ENCODE data around the gene ANO10. TPM values are rescaled to one million over a fixed set of nuclear protein-coding genes. Genes with fewer than 3 reads are reported as not detected.

Gene ANO10
- total RNA-seq, 2 experiments from 2014 or later = 8.4 to 8.5 TPM

GRCh38 chr3:43319376-43319775, 302.4 kb downstream of the ANO10 start:
- no peak for DNase-seq
- ChIA-PET CTCF (no interaction called here), POLR2A (no interaction called here)
- peaks cover 71% of the 10 kb centered on the region for H3K4me1 Mint-ChIP-seq (ENCODE audit: low read depth)
- intact Hi-C loops (cut with micrococcal nuclease) = no loop called here
- no peak overlapping the region for H3K4me3 Mint-ChIP-seq
- peaks cover 3% of the 10 kb centered on the region for H3K36me3 Mint-ChIP-seq
- no peaks in the 10 kb centered on the region for H3K27me3 Mint-ChIP-seq
- H3K9me3 Mint-ChIP-seq = no peaks in the 10 kb centered on the region
- no peak overlapping the region for H3K27ac Mint-ChIP-seq

DNA sequence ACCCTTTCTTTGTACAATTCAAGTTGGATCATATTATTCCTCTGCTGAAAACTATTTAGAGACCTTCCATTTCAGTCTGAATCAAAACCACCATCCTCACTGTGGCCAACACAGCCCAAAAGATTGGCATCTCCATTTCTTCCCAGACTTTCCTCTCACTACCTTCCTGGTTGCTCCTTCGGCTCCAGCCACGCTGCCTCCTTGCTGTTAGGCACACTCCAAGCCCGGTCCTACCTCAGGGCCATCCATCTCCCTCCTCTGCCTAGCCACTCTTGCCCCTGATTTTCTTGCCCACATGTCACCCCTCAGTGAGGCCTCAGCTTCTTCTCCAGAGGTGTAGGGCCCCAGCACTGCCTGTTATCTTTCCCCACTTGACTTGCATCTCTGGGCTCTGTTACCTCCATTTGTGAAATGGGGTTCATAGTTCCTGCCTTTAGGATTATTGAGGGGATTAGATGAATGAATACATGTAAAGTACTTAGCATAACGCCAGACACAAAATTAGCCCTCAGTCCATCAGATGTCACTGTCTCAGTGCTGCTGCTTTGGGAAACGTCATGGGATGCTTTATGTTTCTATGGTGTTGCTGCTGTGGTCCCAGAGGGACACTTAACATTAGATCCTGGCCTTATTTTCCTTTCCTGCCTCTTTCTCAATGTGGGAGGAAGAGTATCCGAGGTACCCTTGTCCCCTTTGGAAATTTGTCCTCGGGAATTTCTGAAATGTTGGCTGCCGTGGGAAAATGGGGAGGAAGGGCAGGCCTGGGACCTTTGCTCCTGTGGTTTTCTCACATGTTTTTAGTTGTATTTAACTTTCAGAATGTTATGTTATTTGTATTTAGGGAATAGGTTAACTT, 304.1 kb downstream of the ANO10 start:
- H3K4me1 Mint-ChIP-seq (ENCODE audit: low read depth) = peaks cover 68% of the 10 kb centered on the region
- CTCF ChIA-PET = interaction anchor here (1.0 kb wide), 1 partner anchor 17 kb away, joined by 3 read pairs; no protein-coding TSS in a partner anchor
- no peaks in the 10 kb centered on the region for H3K9me3 Mint-ChIP-seq
- no peak overlapping the region for H3K27ac Mint-ChIP-seq
- H3K4me3 Mint-ChIP-seq = no peak overlapping the region
- no peaks in the 10 kb centered on the region for H3K27me3 Mint-ChIP-seq
- DNase-seq = no peak
- peaks cover 7% of the 10 kb centered on the region for H3K36me3 Mint-ChIP-seq
- intact Hi-C loops (cut with micrococcal nuclease) = no loop called here
- POLR2A ChIA-PET = interaction anchor here (0.6 kb wide), 1 partner anchor 1751 kb away, joined by 3 read pairs; no protein-coding TSS in a partner anchor

- CTCF ChIA-PET = no interaction called here
- intact Hi-C loops (cut with micrococcal nuclease) = no loop called here
These were observed 304.9 kb downstream of the ANO10 start for GRCh38 chr3:43316783-43317460.

More at GRCh38 chr3:43316783-43317460, 304.9 kb downstream of the ANO10 start:
- H3K4me1 Mint-ChIP-seq (ENCODE audit: low read depth) = peaks cover 67% of the 10 kb centered on the region
- POLR2A ChIA-PET = interaction anchor here (0.5 kb wide), 1 partner anchor 541 kb away, joined by 6 read pairs; no protein-coding TSS in a partner anchor
- H3K27ac Mint-ChIP-seq = peak overlapping the region; percentile 16
- H3K4me3 Mint-ChIP-seq = no peak overlapping the region
- no peaks in the 10 kb centered on the region for H3K27me3 Mint-ChIP-seq
- DNase-seq = no peak
- H3K36me3 Mint-ChIP-seq = peaks cover 11% of the 10 kb centered on the region
- H3K9me3 Mint-ChIP-seq = no peaks in the 10 kb centered on the region

Other genes starting within 250 kb of the ANO10 start
- 10 to 100 TPM; 10.0 to 11.4 TPM for gene ABHD5, start 68.9 kb upstream of the ANO10 start, total RNA-seq